Measurements from ENCODE around the gene ENTPD8.
A peak's percentile ranks its signal among the peaks of the same experiment; 100 is the strongest.
"Not testable (repeated sequence)": the region's sequence is repeated elsewhere in the genome, so short reads cannot be mapped to it uniquely, and the experiment has no call there.

Gene ENTPD8

GRCh38 chr9:137475666-137476065 is 34.5 kb upstream of the ENTPD8 start:
- DNase-seq: no peak

- no peak for DNase-seq
These were observed 33.1 kb upstream of the ENTPD8 start for GRCh38 chr9:137474271-137474670.

GRCh38 chr9:137470785-137471184 is 29.6 kb upstream of the ENTPD8 start:
- DNase-seq: no peak

GRCh38 chr9:137467896-137468295 is 26.7 kb upstream of the ENTPD8 start:
- DNase-seq: no peak

GRCh38 chr9:137467161-137467581 is 26.0 kb upstream of the ENTPD8 start:
- DNase-seq: no peak

GRCh38 chr9:137466389-137467085 is 25.4 kb upstream of the ENTPD8 start:
- not testable (repeated sequence) for DNase-seq

GRCh38 chr9:137465720-137466388 is 24.7 kb upstream of the ENTPD8 start:
- no peak for DNase-seq

- DNase-seq: no peak
These were observed 24.0 kb upstream of the ENTPD8 start for GRCh38 chr9:137465000-137465719.

GRCh38 chr9:137464291-137464999 is 23.3 kb upstream of the ENTPD8 start:
- no peak for DNase-seq

- no peak for DNase-seq
These were observed 22.8 kb upstream of the ENTPD8 start for GRCh38 chr9:137463931-137464290.

- no peak for DNase-seq
These were observed 22.1 kb upstream of the ENTPD8 start for GRCh38 chr9:137462986-137463930.

- DNase-seq: no peak
These were observed 21.3 kb upstream of the ENTPD8 start for GRCh38 chr9:137462396-137462985.

GRCh38 chr9:137461663-137462395 is 20.7 kb upstream of the ENTPD8 start:
- peak; percentile 79 for DNase-seq

GRCh38 chr9:137461316-137461662 is 20.1 kb upstream of the ENTPD8 start:
- DNase-seq: no peak

- no peak for DNase-seq
These were observed 19.5 kb upstream of the ENTPD8 start for GRCh38 chr9:137460363-137461315.

- DNase-seq: no peak
These were observed 18.6 kb upstream of the ENTPD8 start for GRCh38 chr9:137459601-137460362.

- DNase-seq: peak; percentile 95
These were observed 18.0 kb upstream of the ENTPD8 start, which contains the start of gene NSMF for GRCh38 chr9:137459152-137459600. Gene NSMF, minus strand, starts transcription at chr9:137459334. Its CDS starts 232 bp downstream, at chr9:137459102.
